ENCODE measurements around the gene ZNF786. TPM values are rescaled to one million over a fixed set of nuclear protein-coding genes. Genes with fewer than 3 reads are reported as not detected.
A peak's percentile ranks its signal among the peaks of the same experiment; 100 is the strongest.

Gene ZNF786
- polyA plus RNA-seq, 3 donors, result 0.84 to 2.6 (median 1.2) TPM

GRCh38 chr7:149028346-149029109 lies 62.0 kb downstream of the ZNF786 start, which contains the start of gene PDIA4:
PDIA4 (minus strand) TSS chr7:149028505; CDS start chr7:149028408, 97 bp downstream.
- H4K20me1 ChIP-seq (ENCODE audit: insufficient read depth, low read length), result no peaks in the 10 kb centered on the region
- peaks cover 0 to 2% of the 10 kb centered on the region in 2 donors for H3K36me3 ChIP-seq (replicated peaks in 1 of 2; ENCODE audit: control insufficient read depth in 1 of 2, insufficient read depth in 2 of 2, low read length in 2 of 2)
- peak within 1 kb of the TSS; percentile 74 to 89 for H3K27ac ChIP-seq (ENCODE audit: low read depth in 1 of 2, low read length in 2 of 2)
- Mint-ChIP-seq H3K9me3 (peaks cover 0 to 2% (median 0%) of the 10 kb centered on the region in 7 donors), H3K4me1 (peaks cover 27% of the 10 kb centered on the region), H3K27ac (peak within 1 kb of the TSS; percentile 78 to 96 (median 94)), H3K4me3 (peak within 1 kb of the TSS; percentile 93), H3K27me3 (ENCODE audit: low read depth in 3 of 3) (peaks cover 0 to 2% (median 2%) of the 10 kb centered on the region in 3 donors), H3K36me3 (peaks cover 8% of the 10 kb centered on the region in 2 donors)
- WGBS (ENCODE audit: insufficient coverage), result under 1% methylated on average over 86 of the region's 87 CpGs
- H3K4me3 ChIP-seq (replicated peaks in 1 of 3; ENCODE audit: low read depth in 2 of 3, low read length in 3 of 3), result peak within 1 kb of the TSS; percentile 70 to 76 (median 75)
- peak within 1 kb of the TSS; percentile 95 for H3K9ac ChIP-seq (ENCODE audit: insufficient read depth, low read length, poor library complexity, severe bottlenecking)
- peak; percentile 29 for TF ChIP-seq CTCF (IDR thresholded peaks at IDR 0.05)
- H3K27me3 ChIP-seq (ENCODE audit: control insufficient read depth in 2 of 2, insufficient read depth in 2 of 2, low read length in 2 of 2), result no peaks in the 10 kb centered on the region
- H3K9me3 ChIP-seq (replicated peaks in 1 of 2; ENCODE audit: control insufficient read depth in 1 of 2, insufficient read depth in 1 of 2, low read length in 2 of 2), result no peaks in the 10 kb centered on the region
- H3K79me2 ChIP-seq (ENCODE audit: insufficient read depth, low read length), result peaks cover 45% of the 10 kb centered on the region
- peak; percentile 98 to 99 (median 99) for DNase-seq
- peaks cover 15 to 27% of the 10 kb centered on the region in 2 donors for H3K4me1 ChIP-seq (ENCODE audit: control insufficient read depth in 1 of 2, insufficient read depth in 2 of 2, low read length in 2 of 2)
- intact Hi-C loops (cut with micrococcal nuclease), result loop anchor here (2.0 to 10.0 kb wide), 6 partner anchors 39 to 596 kb away; partner anchors contain the start of genes ZNF786 (in 2 of the 2), EZH2 (in 1 of the 2), ZNF398 (in 1 of the 2) and ZNF425 (in 1 of the 2)
- peak within 1 kb of the TSS; percentile 92 for H2AFZ ChIP-seq (ENCODE audit: insufficient read depth, low read depth, low read length, poor library complexity, severe bottlenecking)
- peak within 1 kb of the TSS; percentile 80 for H3K4me2 ChIP-seq (replicated peaks; ENCODE audit: extremely low read depth, low read length, poor library complexity, severe bottlenecking)

- H3K79me2 ChIP-seq (ENCODE audit: insufficient read depth, low read length), result peaks cover 53% of the 10 kb centered on the region
- H3K27ac ChIP-seq (ENCODE audit: low read depth in 1 of 2, low read length in 2 of 2), result peak overlapping the region; percentile 74 to 89
- peak overlapping the region; percentile 95 for H3K9ac ChIP-seq (ENCODE audit: insufficient read depth, low read length, poor library complexity, severe bottlenecking)
- Mint-ChIP-seq H3K9me3 (peaks cover 0 to 2% (median 0%) of the 10 kb centered on the region in 7 donors), H3K4me1 (peaks cover 28% of the 10 kb centered on the region), H3K36me3 (peaks cover 8 to 16% of the 10 kb centered on the region in 2 donors), H3K27ac (peak overlapping the region; percentile 78 to 96 (median 94)), H3K4me3 (peak overlapping the region; percentile 93), H3K27me3 (ENCODE audit: low read depth in 3 of 3) (peaks cover 0 to 2% (median 2%) of the 10 kb centered on the region in 3 donors)
- DNase-seq, result no peak
- H2AFZ ChIP-seq (ENCODE audit: insufficient read depth, low read depth, low read length, poor library complexity, severe bottlenecking), result peak overlapping the region; percentile 92
- WGBS (ENCODE audit: insufficient coverage), result under 1% methylated on average over 41 of the region's 43 CpGs
- H3K4me3 ChIP-seq (replicated peaks in 1 of 3; ENCODE audit: low read depth in 2 of 3, low read length in 3 of 3), result peak overlapping the region; percentile 59 to 76 (median 75)
- H3K9me3 ChIP-seq (replicated peaks in 1 of 2; ENCODE audit: control insufficient read depth in 1 of 2, insufficient read depth in 1 of 2, low read length in 2 of 2), result no peaks in the 10 kb centered on the region
- H3K36me3 ChIP-seq (replicated peaks in 1 of 2; ENCODE audit: control insufficient read depth in 1 of 2, insufficient read depth in 2 of 2, low read length in 2 of 2), result peaks cover 0 to 9% of the 10 kb centered on the region in 2 donors
- TF ChIP-seq CTCF (IDR thresholded peaks at IDR 0.05), result no peak
- intact Hi-C loops (cut with micrococcal nuclease), result loop anchor here (2.0 to 10.0 kb wide), 6 partner anchors 40 to 597 kb away; partner anchors contain the start of genes ZNF786 (in 2 of the 2), EZH2 (in 1 of the 2), ZNF398 (in 1 of the 2) and ZNF425 (in 1 of the 2)
- peak overlapping the region; percentile 80 for H3K4me2 ChIP-seq (replicated peaks; ENCODE audit: extremely low read depth, low read length, poor library complexity, severe bottlenecking)
- H3K4me1 ChIP-seq (ENCODE audit: control insufficient read depth in 1 of 2, insufficient read depth in 2 of 2, low read length in 2 of 2), result peaks cover 15 to 27% of the 10 kb centered on the region in 2 donors
- no peaks in the 10 kb centered on the region for H3K27me3 ChIP-seq (ENCODE audit: control insufficient read depth in 2 of 2, insufficient read depth in 2 of 2, low read length in 2 of 2)
- H4K20me1 ChIP-seq (ENCODE audit: insufficient read depth, low read length), result peaks cover 2% of the 10 kb centered on the region
These were observed 62.7 kb downstream of the ZNF786 start for GRCh38 chr7:149027611-149028345.
